PFSK-1 (cell line): ENCODE results near the gene B3GNT3.

Experiments used
- POLR2AphosphoS5 ChIP-seq: IDR thresholded peaks from 2 replicates; pipeline ENCODE4 v1.6.1; 2012; ENCODE audit warnings: low read depth, mild to moderate bottlenecking, control low read depth, low read length, moderate library complexity
- TAF1 ChIP-seq: IDR thresholded peaks from 2 replicates; pipeline ENCODE4 v1.6.1; 2012; ENCODE audit warnings: low read length, control low read depth, borderline replicate concordance; ENCODE audit not compliant: insufficient read depth
- TF ChIP-seq, protein P1 (sequence below), 2 experiments: IDR thresholded peaks; 2 replicates each; pipeline versions ENCODE4 v1.6.1 to v1.8.0; 2011 to 2012; ENCODE audit warnings: low read depth in 2 of 2, low read length in 2 of 2, control low read depth in 1 of 2, inconsistent platforms in 1 of 2, mild to moderate bottlenecking in 1 of 2, moderate library complexity in 1 of 2; ENCODE audit not compliant: insufficient read depth in 1 of 2

GRCh38 chr19:17832443-17833208, 37.7 kb downstream of the B3GNT3 start:
- TF ChIP-seq, protein P1, sequence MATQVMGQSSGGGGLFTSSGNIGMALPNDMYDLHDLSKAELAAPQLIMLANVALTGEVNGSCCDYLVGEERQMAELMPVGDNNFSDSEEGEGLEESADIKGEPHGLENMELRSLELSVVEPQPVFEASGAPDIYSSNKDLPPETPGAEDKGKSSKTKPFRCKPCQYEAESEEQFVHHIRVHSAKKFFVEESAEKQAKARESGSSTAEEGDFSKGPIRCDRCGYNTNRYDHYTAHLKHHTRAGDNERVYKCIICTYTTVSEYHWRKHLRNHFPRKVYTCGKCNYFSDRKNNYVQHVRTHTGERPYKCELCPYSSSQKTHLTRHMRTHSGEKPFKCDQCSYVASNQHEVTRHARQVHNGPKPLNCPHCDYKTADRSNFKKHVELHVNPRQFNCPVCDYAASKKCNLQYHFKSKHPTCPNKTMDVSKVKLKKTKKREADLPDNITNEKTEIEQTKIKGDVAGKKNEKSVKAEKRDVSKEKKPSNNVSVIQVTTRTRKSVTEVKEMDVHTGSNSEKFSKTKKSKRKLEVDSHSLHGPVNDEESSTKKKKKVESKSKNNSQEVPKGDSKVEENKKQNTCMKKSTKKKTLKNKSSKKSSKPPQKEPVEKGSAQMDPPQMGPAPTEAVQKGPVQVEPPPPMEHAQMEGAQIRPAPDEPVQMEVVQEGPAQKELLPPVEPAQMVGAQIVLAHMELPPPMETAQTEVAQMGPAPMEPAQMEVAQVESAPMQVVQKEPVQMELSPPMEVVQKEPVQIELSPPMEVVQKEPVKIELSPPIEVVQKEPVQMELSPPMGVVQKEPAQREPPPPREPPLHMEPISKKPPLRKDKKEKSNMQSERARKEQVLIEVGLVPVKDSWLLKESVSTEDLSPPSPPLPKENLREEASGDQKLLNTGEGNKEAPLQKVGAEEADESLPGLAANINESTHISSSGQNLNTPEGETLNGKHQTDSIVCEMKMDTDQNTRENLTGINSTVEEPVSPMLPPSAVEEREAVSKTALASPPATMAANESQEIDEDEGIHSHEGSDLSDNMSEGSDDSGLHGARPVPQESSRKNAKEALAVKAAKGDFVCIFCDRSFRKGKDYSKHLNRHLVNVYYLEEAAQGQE (IDR thresholded peaks at IDR 0.05; ENCODE audit: insufficient read depth in 1 of 2, low read depth in 2 of 2, low read length in 2 of 2): no peak
- TF ChIP-seq TAF1 (no peak), POLR2AphosphoS5 (no peak)
